DMS114 treated with DMSO at 0.1 percent for 48 hours (cell line): ENCODE results near the gene SEMA3E.

Source experiments
- DNase-seq: peaks from one replicate; lab custom pipeline; 2025; ENCODE audit not compliant: unreplicated experiment; lab: John Stamatoyannopoulos, UW

SEMA3E gene

DNA sequence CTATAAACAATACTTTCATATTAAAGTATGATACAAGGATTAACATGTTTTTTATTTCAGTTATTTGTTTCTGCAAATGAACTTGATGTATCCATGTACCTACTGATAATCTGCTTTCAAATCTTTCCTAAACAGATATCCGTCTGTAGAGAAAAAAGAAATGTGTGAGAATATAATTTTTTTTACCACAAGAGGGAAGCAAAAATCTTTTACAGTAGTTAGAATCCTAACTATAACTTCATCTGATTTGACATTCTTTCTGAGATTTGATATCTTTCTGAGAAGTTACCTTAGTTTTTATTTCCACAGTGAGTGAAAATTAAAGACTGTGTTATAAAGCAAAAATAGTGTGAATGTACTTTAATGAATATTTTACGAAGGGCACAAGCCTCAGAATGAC is 282.3 kb downstream of the SEMA3E start:
- DNase-seq: peak; percentile 18

GRCh38 chr7:83365746-83366145 is 283.2 kb downstream of the SEMA3E start:
- no peak for DNase-seq

GRCh38 chr7:83362871-83363550 is 285.9 kb downstream of the SEMA3E start:
- no peak for DNase-seq

- DNase-seq: no peak
Measured at GRCh38 chr7:83359108-83359507, 289.8 kb downstream of the SEMA3E start.

DNA sequence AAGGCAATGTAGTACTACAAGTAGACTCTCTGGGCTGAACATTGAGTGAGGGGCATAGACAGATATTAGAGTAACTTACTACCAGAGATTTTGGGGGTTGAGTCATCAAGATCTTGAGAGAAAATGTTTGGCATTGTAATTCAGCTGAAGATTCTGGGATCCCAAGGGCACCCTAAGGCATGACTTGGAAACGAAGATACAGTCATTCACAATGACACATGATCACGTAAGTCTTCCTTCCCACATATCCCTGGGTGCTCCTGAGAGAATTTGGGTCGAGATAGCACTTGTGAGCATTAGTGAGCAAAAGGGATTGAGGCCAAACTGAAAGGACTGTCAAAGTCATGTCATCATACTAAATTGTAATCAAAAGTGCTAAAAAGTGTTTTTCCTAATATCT is 293.8 kb downstream of the SEMA3E start:
- DNase-seq: no peak

DNA sequence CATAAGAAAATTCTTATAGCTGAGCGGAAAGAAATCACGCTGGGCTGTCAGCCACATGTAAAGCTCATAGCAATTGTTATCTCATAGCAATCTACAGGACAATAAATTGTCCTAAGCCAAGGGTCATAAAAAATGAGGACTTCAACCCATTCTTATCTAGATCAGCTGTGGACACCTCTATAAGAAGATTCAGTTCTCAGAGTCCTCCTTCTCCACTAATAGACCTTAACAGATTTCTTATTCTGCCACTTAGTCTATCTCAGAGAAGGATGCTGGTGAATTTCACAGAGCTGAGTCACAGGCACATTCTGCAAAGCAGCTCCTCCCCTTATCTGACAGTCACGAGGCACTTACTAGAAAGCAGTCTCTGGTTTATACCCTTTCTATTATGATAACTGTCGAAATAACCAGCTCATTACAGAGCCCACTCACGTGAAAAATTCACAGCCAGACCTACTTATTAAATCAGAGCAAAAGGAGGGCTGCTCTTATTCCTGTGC is 300.9 kb downstream of the SEMA3E start:
- DNase-seq: no peak

DNA sequence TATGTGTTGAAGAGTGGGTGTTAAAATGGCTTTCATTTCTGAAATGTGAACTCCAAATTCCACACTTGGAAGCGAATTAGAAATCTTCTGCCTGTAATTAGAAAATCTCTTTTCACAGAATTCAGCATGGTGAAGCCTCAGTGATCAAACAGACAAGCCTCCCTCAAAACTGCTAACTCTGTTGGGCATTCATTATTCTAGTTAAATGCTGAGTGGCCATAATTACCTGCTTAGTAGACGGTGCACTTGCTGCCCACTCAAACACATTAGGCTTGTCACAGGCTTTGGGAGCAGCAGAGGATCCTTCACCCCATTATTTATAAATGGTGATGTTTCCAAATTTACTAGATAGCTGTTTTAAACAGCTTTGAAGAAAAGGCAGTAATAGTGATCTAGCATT is 309.0 kb downstream of the SEMA3E start:
- no peak for DNase-seq

DNA sequence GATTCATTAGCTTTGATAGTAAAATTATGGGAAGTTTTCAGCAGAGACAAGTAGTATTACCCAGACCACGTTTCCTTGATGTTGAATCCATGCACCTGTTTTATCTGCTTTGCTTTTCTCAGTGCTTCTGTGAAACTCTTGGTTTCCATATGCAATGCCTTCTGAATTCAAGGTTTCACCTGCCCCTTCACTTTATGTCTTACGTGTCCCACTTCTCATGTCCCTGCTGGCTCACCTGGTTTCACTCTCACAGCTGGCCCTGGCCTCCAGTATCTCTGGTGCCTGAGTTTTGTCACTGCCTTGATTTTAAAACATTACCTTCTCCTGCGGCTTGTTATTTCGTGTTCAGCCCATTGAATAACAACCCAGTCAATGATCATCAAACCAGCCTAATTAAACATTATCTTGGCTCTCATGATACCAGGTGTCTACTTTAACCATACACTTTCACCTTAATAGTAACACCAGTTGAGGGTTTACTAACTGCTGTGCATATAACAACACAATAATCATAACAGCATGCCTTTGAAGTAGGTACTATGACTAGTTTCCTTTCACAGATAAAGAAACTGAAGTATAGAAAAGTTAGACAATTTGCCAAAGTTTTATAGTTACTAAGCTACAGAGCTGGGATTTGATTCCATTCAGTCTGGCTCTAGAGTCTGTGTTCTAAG is 310.5 kb downstream of the SEMA3E start:
- DNase-seq: no peak

DNA sequence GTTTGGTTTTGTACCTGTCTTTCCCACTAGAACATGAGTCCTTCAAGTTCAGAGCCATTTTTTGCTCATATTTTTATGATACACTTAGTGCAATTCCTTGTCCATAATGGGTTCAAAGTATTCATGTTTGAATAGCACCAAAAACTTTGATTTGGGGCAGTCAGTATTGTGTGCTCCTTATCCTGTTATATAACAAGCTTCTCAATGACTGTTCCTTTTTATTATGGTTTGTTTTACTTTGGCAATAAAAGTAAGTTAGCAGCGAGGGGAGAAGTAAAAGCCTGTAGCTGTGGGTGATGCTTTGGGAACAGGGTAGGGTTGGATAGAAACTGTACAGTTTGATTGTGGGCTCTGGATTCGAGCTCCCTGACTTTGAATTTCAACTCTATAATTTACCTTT is 311.9 kb downstream of the SEMA3E start:
- DNase-seq: no peak

- DNase-seq: no peak
Measured at GRCh38 chr7:83326223-83326622, 322.7 kb downstream of the SEMA3E start.

GRCh38 chr7:83325083-83325482 is 323.9 kb downstream of the SEMA3E start:
- no peak for DNase-seq

GRCh38 chr7:83324596-83324995 is 324.3 kb downstream of the SEMA3E start:
- DNase-seq: no peak

- DNase-seq: no peak
Measured at GRCh38 chr7:83321011-83321410, 327.9 kb downstream of the SEMA3E start.

- no peak for DNase-seq
Measured at GRCh38 chr7:83313931-83314330, 335.0 kb downstream of the SEMA3E start.
